ENCODE measurements around the gene MEF2C. TPM values are rescaled to one million over a fixed set of nuclear protein-coding genes. Genes with fewer than 3 reads are reported as not detected.

MEF2C gene
- total RNA-seq, 1 donor from 2014 or later = 29.6 TPM

- no peak overlapping the region for H3K27ac Mint-ChIP-seq (ENCODE audit: unreplicated experiment)
Observed at GRCh38 chr5:88876714-88877113, 6.3 kb downstream of the MEF2C start.

DNA sequence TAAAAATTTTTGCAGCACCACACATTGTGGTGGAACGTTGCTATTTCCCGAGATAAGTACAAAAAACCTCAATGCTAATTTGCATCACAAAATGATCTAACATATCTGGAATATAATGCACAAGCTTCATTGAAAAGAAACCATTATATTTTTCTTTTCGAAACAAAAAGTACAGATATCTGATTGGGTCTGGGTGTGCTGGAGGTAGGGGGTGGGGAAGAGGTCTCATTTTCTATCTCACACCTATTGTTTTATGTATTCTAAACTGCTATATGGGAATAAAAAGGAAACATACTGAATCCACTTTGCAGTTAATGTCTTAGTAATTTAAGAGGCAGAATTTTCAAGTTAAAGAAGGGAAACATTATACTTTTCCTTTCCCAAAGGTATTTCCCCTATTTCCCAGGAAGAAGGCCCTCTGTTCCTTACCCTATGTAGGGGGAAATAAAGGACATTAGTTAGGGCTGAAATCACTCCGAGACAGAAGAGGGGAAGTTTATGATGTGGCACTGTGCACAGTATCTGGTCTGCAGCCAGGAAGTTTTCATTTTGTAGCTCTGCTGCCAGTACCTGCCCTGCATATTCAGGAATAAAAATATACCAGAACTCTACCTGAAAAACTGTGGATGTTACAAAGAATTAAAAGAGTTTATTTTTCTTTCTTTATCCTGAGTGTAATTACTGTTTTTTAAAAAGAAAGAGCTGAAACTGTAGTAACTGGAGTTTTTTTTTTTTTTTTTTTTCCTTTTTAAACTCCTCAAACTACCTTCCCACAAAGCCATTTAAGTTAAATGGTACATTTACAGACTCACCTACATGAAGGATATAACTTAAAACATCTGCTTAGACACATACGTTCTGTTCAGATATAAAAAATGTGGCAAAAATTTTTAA lies 7.4 kb downstream of the MEF2C start:
- no peak for TF ChIP-seq CTCF (IDR thresholded peaks at IDR 0.05)
- DNase-seq (ENCODE audit: low spot score) = no peak
- H3K36me3 Mint-ChIP-seq (ENCODE audit: low read depth) = peaks cover 2% of the 10 kb centered on the region
- peak overlapping the region; percentile 25 for H3K27ac Mint-ChIP-seq (ENCODE audit: unreplicated experiment)
- H3K4me3 Mint-ChIP-seq (ENCODE audit: unreplicated experiment) = no peak overlapping the region
- H3K4me1 Mint-ChIP-seq (ENCODE audit: low read depth) = peaks cover 15% of the 10 kb centered on the region
- no peaks in the 10 kb centered on the region for H3K9me3 Mint-ChIP-seq (ENCODE audit: low read depth)
- H3K27me3 Mint-ChIP-seq (ENCODE audit: low read depth) = no peaks in the 10 kb centered on the region

More at GRCh38 chr5:88876714-88877113, 6.3 kb downstream of the MEF2C start:
- no peak for DNase-seq (ENCODE audit: low spot score)
- Mint-ChIP-seq H3K9me3 (ENCODE audit: low read depth) (no peaks in the 10 kb centered on the region), H3K27me3 (ENCODE audit: low read depth) (no peaks in the 10 kb centered on the region), H3K4me1 (ENCODE audit: low read depth) (peaks cover 23% of the 10 kb centered on the region), H3K36me3 (ENCODE audit: low read depth) (peaks cover 2% of the 10 kb centered on the region), H3K4me3 (ENCODE audit: unreplicated experiment) (no peak overlapping the region)
- TF ChIP-seq CTCF (IDR thresholded peaks at IDR 0.05) = no peak

DNA sequence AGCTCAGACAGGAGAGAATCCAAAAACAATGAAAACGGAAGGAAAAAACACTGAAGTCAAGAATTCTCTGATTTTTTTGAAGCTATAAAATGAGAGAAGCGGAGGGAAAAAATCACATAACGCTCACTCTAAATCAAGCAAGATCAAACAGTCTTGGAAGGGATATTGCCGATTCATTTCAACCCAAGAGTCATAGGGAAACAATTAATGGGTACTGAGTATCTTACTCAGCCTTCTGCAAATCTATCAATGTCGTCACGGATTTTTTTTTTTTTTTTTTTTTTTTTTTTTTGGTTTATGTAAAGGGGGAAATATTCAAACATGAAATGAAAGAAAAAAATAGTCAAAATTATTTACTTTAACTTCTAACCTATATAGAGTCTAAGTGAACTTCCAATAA lies 9.5 kb downstream of the MEF2C start:
- Mint-ChIP-seq H3K4me1 (ENCODE audit: low read depth) (peaks cover 10% of the 10 kb centered on the region), H3K27ac (ENCODE audit: unreplicated experiment) (no peak overlapping the region), H3K36me3 (ENCODE audit: low read depth) (peaks cover 3% of the 10 kb centered on the region), H3K9me3 (ENCODE audit: low read depth) (no peaks in the 10 kb centered on the region), H3K27me3 (ENCODE audit: low read depth) (no peaks in the 10 kb centered on the region), H3K4me3 (ENCODE audit: unreplicated experiment) (no peak overlapping the region)
- no peak for DNase-seq (ENCODE audit: low spot score)
- TF ChIP-seq CTCF (IDR thresholded peaks at IDR 0.05) = no peak

DNA sequence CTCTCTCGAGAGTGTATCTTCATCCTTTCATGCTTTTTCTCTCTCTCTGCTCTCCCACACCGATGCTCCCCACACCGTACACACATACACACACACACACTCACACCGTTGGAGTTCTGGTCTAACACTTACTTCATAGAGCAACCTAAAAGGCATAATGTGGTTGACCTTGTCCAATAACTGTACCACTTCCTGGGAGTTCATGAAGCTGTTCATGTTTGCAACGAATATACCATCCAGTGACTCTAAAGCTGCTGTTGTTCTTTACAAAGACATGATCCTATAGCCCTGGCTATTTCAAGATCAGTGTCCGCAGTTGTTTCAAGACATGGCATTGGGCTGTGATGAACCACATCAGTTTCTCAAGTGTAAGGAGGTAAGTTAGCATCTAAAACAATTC lies 10.0 kb downstream of the MEF2C start:
- Mint-ChIP-seq H3K9me3 (ENCODE audit: low read depth) (no peaks in the 10 kb centered on the region), H3K4me1 (ENCODE audit: low read depth) (peaks cover 7% of the 10 kb centered on the region), H3K27ac (ENCODE audit: unreplicated experiment) (no peak overlapping the region), H3K27me3 (ENCODE audit: low read depth) (no peaks in the 10 kb centered on the region), H3K4me3 (ENCODE audit: unreplicated experiment) (no peak overlapping the region), H3K36me3 (ENCODE audit: low read depth) (peaks cover 3% of the 10 kb centered on the region)
- no peak for DNase-seq (ENCODE audit: low spot score)
- TF ChIP-seq CTCF (IDR thresholded peaks at IDR 0.05) = no peak

DNA sequence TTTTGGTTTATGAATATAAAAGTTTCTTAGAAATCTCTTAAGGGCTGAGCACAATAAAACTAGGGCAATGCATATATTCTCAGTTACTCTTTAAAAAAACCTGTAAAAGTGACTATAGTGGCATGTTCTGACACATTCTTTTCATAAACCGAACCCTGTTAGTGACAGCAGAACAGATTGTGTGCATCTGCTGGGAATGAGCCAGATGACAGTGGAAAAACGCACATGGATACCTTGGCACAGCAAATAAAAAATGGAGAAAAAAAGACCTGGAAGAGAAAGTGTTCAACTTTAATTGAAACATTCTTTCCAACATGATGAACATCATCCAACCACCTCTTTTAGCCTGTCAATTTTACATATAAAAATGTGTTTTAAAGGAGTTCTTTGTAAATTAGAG lies 12.7 kb downstream of the MEF2C start:
- no peaks in the 10 kb centered on the region for H3K27me3 Mint-ChIP-seq (ENCODE audit: low read depth)
- no peak overlapping the region for H3K27ac Mint-ChIP-seq (ENCODE audit: unreplicated experiment)
- H3K36me3 Mint-ChIP-seq (ENCODE audit: low read depth) = peaks cover 3% of the 10 kb centered on the region
- no peak for DNase-seq (ENCODE audit: low spot score)
- H3K4me1 Mint-ChIP-seq (ENCODE audit: low read depth) = peaks cover 2% of the 10 kb centered on the region
- H3K4me3 Mint-ChIP-seq (ENCODE audit: unreplicated experiment) = no peak overlapping the region
- no peak for TF ChIP-seq CTCF (IDR thresholded peaks at IDR 0.05)
- no peaks in the 10 kb centered on the region for H3K9me3 Mint-ChIP-seq (ENCODE audit: low read depth)

All from chondrocyte (in vitro differentiated cells).